Fibroblast of lung (primary cell): ENCODE measurements around the gene CNTN4.

ENCODE experiments used
- CTCF ChIP-seq, 2 donors: IDR thresholded peaks in 1 of 2; conservative IDR thresholded peaks in 1 of 2; 1 replicate in 1 of 2; 2 replicates in 1 of 2; pipeline ENCODE4 v1.5.1; 2011 to 2012; ENCODE audit warnings: low read length in 2 of 2, control low read depth in 1 of 2, inconsistent platforms in 1 of 2, low read depth in 1 of 2, mild to moderate bottlenecking in 1 of 2
- EZH2 ChIP-seq: IDR thresholded peaks from 2 replicates; pipeline ENCODE4 v1.5.1; 2012; ENCODE audit warnings: low read length, control low read depth, mild to moderate bottlenecking; ENCODE audit errors: missing control alignments

- no peak for TF ChIP-seq CTCF (conservative IDR thresholded peaks at IDR 0.05 in 1 of 2, IDR thresholded peaks at IDR 0.05 in 1 of 2; ENCODE audit: low read depth in 1 of 2, low read length in 2 of 2)
- TF ChIP-seq EZH2, result no peak
These were observed 780.4 kb downstream of the CNTN4 start for GRCh38 chr3:2879023-2879422.
